A673 (cell line): ENCODE results near the gene SEMA5B. TPM values are rescaled to one million over a fixed set of nuclear protein-coding genes. Genes with fewer than 3 reads are reported as not detected.

Experiments used
- BruUV-seq: library from RNA; stranded (reverse); fragments of 400-500 nt; replicated peaks from 2 replicates; lab custom pipeline; 2021; lab: Mats Ljungman, UMichigan
- CTCF ChIA-PET: fragments of 300-600 bp; sonication (Branson Sonifier 250); formaldehyde crosslinking; loops from one replicate; lab custom pipeline; 2022; ENCODE audit warnings: antibody characterized with exemption; lab: Charles Lee
- POLR2A ChIA-PET: fragments of 300-600 bp; sonication (Branson Sonifier 250); formaldehyde crosslinking; loops from one replicate; lab custom pipeline; 2022; ENCODE audit warnings: antibody characterized with exemption; ENCODE audit not compliant: low non-redundant PET; lab: Charles Lee
- DNase-seq: peaks from one replicate; pipeline ENCODE4 v3.0.0-alpha.2; 2015; ENCODE audit warnings: low spot score
- H3K27ac ChIP-seq: fragments of 200-600 bp; sonication (generic); 2 replicates; pipeline ENCODE4 v1.5.1; 2016; ENCODE audit warnings: mixed run types, low read depth, mild to moderate bottlenecking, mixed read lengths, antibody characterized with exemption, low read length; ENCODE audit not compliant: poor library complexity, severe bottlenecking
- H3K27me3 ChIP-seq: fragments of 200-600 bp; sonication (generic); replicated peaks from 2 replicates; pipeline ENCODE4 v1.6.1; 2017; ENCODE audit warnings: mixed run types, low read depth, mild to moderate bottlenecking, mixed read lengths, antibody characterized with exemption, low read length; ENCODE audit not compliant: insufficient read depth, poor library complexity
- H3K36me3 ChIP-seq: fragments of 200-600 bp; sonication (generic); 2 replicates; pipeline ENCODE4 v1.6.1; 2016; ENCODE audit warnings: mixed run types, mild to moderate bottlenecking, mixed read lengths, antibody characterized with exemption, low read length; ENCODE audit not compliant: insufficient read depth, poor library complexity, severe bottlenecking
- H3K4me1 ChIP-seq: fragments of 200-600 bp; sonication (generic); 2 replicates; pipeline ENCODE4 v1.6.1; 2017; ENCODE audit warnings: mixed run types, mild to moderate bottlenecking, mixed read lengths, antibody characterized with exemption, low read length; ENCODE audit not compliant: insufficient read depth, poor library complexity, severe bottlenecking
- H3K4me3 ChIP-seq: fragments of 200-600 bp; sonication (generic); 2 replicates; pipeline ENCODE4 v1.5.1; 2016; ENCODE audit warnings: low read depth, mixed run types, mild to moderate bottlenecking, mixed read lengths, low read length; ENCODE audit not compliant: poor library complexity, severe bottlenecking
- H3K9me3 ChIP-seq: fragments of 200-600 bp; sonication (generic); 2 replicates; pipeline ENCODE4 v1.6.1; 2016; ENCODE audit warnings: mixed run types, low read depth, mild to moderate bottlenecking, mixed read lengths, antibody characterized with exemption, low read length; ENCODE audit not compliant: poor library complexity, severe bottlenecking
- EZH2 ChIP-seq: fragments of 200-600 bp; sonication (generic); IDR thresholded peaks from 2 replicates; pipeline ENCODE4 v1.6.1; 2017; ENCODE audit warnings: borderline replicate concordance, low read depth, mild to moderate bottlenecking, mixed read lengths, antibody characterized with exemption, low read length; ENCODE audit not compliant: poor library complexity, severe bottlenecking
- intact Hi-C: fragments of 100-400 bp; cut with micrococcal nuclease; formaldehyde crosslinking; loops from one replicate; pipeline ENCODE4 v1.10.0; 2022; ENCODE audit not compliant: unreplicated experiment
- total RNA-seq: library from RNA; stranded (reverse); gene quantifications from 2 replicates; pipeline ENCODE4 v1.2.3, GENCODE V29; 2021
- TF ChIP-seq, protein P1 (sequence below): fragments of 300-800, 200-600 bp; sonication (generic); conservative IDR thresholded peaks from 2 replicates; pipeline ENCODE4 v1.5.1; 2017; ENCODE audit warnings: low read depth, mild to moderate bottlenecking, antibody characterized with exemption, low read length, moderate library complexity, mixed read lengths

The SEMA5B gene
- total RNA-seq, 1 experiment from 2014 or later, result 7.6 TPM

GRCh38 chr3:122926811-122927210 lies 100.8 kb downstream of the SEMA5B start:
- DNase-seq, result no peak
- Histone ChIP-seq H3K27me3 (peaks cover 46% of the 10 kb centered on the region), H3K9me3 (no peaks in the 10 kb centered on the region), H3K4me3 (no peak overlapping the region), H3K27ac (no peak overlapping the region), H3K36me3 (no peaks in the 10 kb centered on the region), H3K4me1 (no peaks in the 10 kb centered on the region)
- ChIA-PET POLR2A (no interaction called here), CTCF (no interaction called here)
- TF ChIP-seq EZH2, result no peak
- TF ChIP-seq, protein P1, sequence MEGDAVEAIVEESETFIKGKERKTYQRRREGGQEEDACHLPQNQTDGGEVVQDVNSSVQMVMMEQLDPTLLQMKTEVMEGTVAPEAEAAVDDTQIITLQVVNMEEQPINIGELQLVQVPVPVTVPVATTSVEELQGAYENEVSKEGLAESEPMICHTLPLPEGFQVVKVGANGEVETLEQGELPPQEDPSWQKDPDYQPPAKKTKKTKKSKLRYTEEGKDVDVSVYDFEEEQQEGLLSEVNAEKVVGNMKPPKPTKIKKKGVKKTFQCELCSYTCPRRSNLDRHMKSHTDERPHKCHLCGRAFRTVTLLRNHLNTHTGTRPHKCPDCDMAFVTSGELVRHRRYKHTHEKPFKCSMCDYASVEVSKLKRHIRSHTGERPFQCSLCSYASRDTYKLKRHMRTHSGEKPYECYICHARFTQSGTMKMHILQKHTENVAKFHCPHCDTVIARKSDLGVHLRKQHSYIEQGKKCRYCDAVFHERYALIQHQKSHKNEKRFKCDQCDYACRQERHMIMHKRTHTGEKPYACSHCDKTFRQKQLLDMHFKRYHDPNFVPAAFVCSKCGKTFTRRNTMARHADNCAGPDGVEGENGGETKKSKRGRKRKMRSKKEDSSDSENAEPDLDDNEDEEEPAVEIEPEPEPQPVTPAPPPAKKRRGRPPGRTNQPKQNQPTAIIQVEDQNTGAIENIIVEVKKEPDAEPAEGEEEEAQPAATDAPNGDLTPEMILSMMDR, result no peak
- intact Hi-C loops, result no loop called here
- BruUV-seq, result no TSS peak

- no peaks in the 10 kb centered on the region for H3K4me1 ChIP-seq
- no peak for TF ChIP-seq EZH2
- TF ChIP-seq, protein P1, result no peak
- H3K4me3 ChIP-seq, result no peak overlapping the region
- POLR2A ChIA-PET, result no interaction called here
- DNase-seq, result no peak
- peaks cover 46% of the 10 kb centered on the region for H3K27me3 ChIP-seq
- no peaks in the 10 kb centered on the region for H3K36me3 ChIP-seq
- no peaks in the 10 kb centered on the region for H3K9me3 ChIP-seq
- intact Hi-C loops, result no loop called here
- BruUV-seq, result no TSS peak
- CTCF ChIA-PET, result no interaction called here
- no peak overlapping the region for H3K27ac ChIP-seq
These were observed 101.2 kb downstream of the SEMA5B start for GRCh38 chr3:122926322-122926721.

DNA sequence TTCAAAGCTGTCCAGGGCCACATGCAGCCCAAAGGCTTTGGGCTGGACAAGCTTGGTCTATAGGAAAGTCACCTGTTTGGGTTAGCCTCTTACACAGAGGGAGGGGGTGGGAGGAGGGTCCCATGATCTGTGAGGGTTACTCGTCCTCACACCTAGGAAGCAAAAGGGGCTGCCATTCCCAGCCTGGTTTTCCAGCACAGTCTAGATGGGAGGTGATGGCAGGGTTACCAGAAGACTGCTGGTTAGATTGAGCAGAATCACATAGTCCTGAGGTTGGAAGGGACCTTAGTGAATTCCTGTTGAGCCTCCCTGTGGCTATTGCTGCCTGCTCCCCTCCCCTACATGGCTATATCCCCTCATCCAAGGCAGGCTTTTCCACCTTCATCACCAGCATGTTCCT lies 101.8 kb downstream of the SEMA5B start:
- no peaks in the 10 kb centered on the region for H3K9me3 ChIP-seq
- no peak overlapping the region for H3K4me3 ChIP-seq
- CTCF ChIA-PET, result no interaction called here
- intact Hi-C loops, result no loop called here
- H3K27ac ChIP-seq, result no peak overlapping the region
- no peak for DNase-seq
- POLR2A ChIA-PET, result no interaction called here
- no TSS peak for BruUV-seq
- H3K4me1 ChIP-seq, result no peaks in the 10 kb centered on the region
- no peak for TF ChIP-seq EZH2
- TF ChIP-seq, protein P1, result no peak
- peaks cover 48% of the 10 kb centered on the region for H3K27me3 ChIP-seq
- H3K36me3 ChIP-seq, result no peaks in the 10 kb centered on the region
